ENCODE data around the gene LRRC34. TPM values are rescaled to one million over a fixed set of nuclear protein-coding genes. Genes with fewer than 3 reads are reported as not detected.

LRRC34 gene
- total RNA-seq, 1 donor from 2014 or later = 1.6 TPM

DNA sequence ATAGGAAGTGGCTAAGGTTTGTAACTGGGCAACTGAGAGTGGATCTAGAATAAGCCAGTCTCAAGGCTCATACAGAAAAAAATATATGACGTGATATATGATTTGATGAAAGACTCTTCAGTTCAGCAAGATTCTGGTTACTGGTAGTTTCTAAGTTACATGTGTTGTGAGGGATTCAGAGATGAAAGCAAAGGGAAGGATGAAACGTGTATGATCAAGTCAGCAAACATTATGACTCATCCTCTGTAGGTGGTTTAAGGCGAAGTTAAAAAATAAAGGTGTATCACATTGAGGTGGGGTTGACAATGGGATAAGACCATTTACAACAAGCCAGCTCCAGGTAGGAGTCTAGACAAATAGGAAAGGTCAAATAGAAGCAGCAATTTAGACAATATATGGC is 64.0 kb downstream of the LRRC34 start:
- peaks cover 50% of the 10 kb centered on the region for H3K27me3 ChIP-seq (ENCODE audit: low read depth)
- no peak overlapping the region for H3K4me3 ChIP-seq
- intact Hi-C loops (cut with micrococcal nuclease) = no loop called here
- no peak for DNase-seq
- no peaks in the 10 kb centered on the region for H3K4me1 ChIP-seq
- TF ChIP-seq, protein P1, sequence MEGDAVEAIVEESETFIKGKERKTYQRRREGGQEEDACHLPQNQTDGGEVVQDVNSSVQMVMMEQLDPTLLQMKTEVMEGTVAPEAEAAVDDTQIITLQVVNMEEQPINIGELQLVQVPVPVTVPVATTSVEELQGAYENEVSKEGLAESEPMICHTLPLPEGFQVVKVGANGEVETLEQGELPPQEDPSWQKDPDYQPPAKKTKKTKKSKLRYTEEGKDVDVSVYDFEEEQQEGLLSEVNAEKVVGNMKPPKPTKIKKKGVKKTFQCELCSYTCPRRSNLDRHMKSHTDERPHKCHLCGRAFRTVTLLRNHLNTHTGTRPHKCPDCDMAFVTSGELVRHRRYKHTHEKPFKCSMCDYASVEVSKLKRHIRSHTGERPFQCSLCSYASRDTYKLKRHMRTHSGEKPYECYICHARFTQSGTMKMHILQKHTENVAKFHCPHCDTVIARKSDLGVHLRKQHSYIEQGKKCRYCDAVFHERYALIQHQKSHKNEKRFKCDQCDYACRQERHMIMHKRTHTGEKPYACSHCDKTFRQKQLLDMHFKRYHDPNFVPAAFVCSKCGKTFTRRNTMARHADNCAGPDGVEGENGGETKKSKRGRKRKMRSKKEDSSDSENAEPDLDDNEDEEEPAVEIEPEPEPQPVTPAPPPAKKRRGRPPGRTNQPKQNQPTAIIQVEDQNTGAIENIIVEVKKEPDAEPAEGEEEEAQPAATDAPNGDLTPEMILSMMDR (IDR thresholded peaks at IDR 0.05; ENCODE audit: borderline replicate concordance) = no peak
- H3K27ac ChIP-seq (replicated peaks) = no peak overlapping the region
- no peaks in the 10 kb centered on the region for H3K9me3 ChIP-seq (replicated peaks)
- no peaks in the 10 kb centered on the region for H3K36me3 ChIP-seq

DNA sequence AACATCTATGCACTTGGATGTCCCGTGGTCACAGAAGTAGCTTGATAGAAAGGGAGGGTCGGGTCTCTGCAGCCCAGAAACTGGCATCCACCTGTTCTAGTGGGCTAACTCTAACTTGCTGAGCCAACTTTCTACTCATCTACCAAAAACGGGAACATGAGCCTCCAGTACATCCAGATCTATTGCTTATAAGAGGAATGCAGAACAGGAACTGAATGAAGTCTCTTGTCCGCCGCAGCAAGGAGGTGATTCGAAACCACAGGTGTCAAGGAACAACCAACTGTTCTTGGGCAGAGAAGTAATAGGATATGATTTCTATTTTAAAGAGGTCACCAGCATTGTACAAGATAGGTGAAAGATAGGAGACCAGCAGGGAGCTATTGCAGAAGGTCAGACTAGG is 65.8 kb downstream of the LRRC34 start:
- intact Hi-C loops (cut with micrococcal nuclease) = no loop called here
- DNase-seq = no peak
- Histone ChIP-seq H3K27ac (replicated peaks) (no peak overlapping the region), H3K9me3 (replicated peaks) (no peaks in the 10 kb centered on the region), H3K4me3 (no peak overlapping the region), H3K36me3 (no peaks in the 10 kb centered on the region), H3K27me3 (ENCODE audit: low read depth) (peaks cover 47% of the 10 kb centered on the region), H3K4me1 (no peaks in the 10 kb centered on the region)
- TF ChIP-seq, protein P1 (IDR thresholded peaks at IDR 0.05; ENCODE audit: borderline replicate concordance) = no peak

DNA sequence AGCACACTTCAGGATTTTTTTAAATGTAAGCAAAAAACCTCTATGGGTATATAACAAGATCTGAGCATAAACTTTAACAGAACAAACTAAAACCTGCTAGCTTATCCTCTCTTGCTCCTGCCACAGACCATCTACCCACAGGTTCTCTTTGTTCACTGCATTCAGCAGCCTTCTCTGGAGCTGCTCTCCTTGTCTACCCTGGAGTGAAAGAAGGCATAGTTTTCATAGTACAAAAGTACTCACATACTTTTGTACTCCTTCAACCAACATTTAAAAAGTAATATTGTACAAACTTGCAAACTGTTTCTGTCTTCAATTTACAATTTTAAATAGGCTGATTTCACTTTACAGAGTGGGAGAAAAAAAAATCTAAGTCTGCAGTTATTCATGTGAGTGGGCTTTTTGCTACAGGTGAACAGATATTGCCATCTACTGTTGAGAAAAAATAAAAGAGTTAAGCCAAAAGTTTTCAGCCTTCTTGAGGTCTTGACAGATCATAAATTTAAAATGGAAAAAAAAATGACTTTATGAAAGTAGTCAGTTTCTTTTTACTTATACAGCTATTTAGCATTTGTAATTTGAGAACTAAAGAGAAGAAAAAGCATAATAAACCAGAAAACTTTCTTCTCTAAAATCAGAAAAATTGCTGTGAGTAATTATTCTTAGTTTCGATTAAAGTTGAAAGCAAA is 68.2 kb downstream of the LRRC34 start:
- Histone ChIP-seq H3K9me3 (replicated peaks) (no peaks in the 10 kb centered on the region), H3K4me3 (no peak overlapping the region), H3K27ac (replicated peaks) (no peak overlapping the region), H3K27me3 (ENCODE audit: low read depth) (peaks cover 27% of the 10 kb centered on the region), H3K36me3 (no peaks in the 10 kb centered on the region), H3K4me1 (no peaks in the 10 kb centered on the region)
- TF ChIP-seq, protein P1 (IDR thresholded peaks at IDR 0.05; ENCODE audit: borderline replicate concordance) = peak; percentile 68
- intact Hi-C loops (cut with micrococcal nuclease) = no loop called here
- DNase-seq = no peak

Other genes with a start within 250 kb of the LRRC34 start
- gene MECOM, start 149.2 kb downstream of the LRRC34 start, total RNA-seq = 18.1 TPM
- gene TERC, start 47.8 kb downstream of the LRRC34 start, total RNA-seq = 3.8 TPM
- gene ACTRT3, start 43.3 kb downstream of the LRRC34 start, total RNA-seq = 0.55 TPM
- 12.4 TPM for gene MYNN, start 39.5 kb downstream of the LRRC34 start, total RNA-seq
- gene LRRIQ4, start within 50 bp of the LRRC34 start, total RNA-seq = not detected
- gene LRRC31, start 57.0 kb upstream of the LRRC34 start, total RNA-seq = not detected
- not detected for gene SAMD7, start 98.7 kb upstream of the LRRC34 start, total RNA-seq
- 76.5 TPM for gene SEC62, start 153.9 kb upstream of the LRRC34 start, total RNA-seq
- gene GPR160, start 225.1 kb upstream of the LRRC34 start, total RNA-seq = 0.99 TPM